HCT116 (cell line): ENCODE results near the gene SUSD4. TPM values are rescaled to one million over a fixed set of nuclear protein-coding genes. Genes with fewer than 3 reads are reported as not detected.
A peak's percentile ranks its signal among the peaks of the same experiment; 100 is the strongest.

Source experiments
- ATAC-seq: fragments of 200-7000 bp; cut with Tn5 transposase; 2 replicates; pipeline ENCODE4 v1.9.1; 2020; ENCODE audit warnings: mild to moderate bottlenecking, moderate library complexity
- BruUV-seq: library from RNA; stranded (reverse); fragments of 400-500 nt; replicated peaks from 2 replicates; lab custom pipeline; 2021; lab: Mats Ljungman, UMichigan
- CTCF ChIA-PET: fragments of 300-600 bp; sonication (Branson Sonifier 250); formaldehyde crosslinking; loops from one replicate; lab custom pipeline; 2021; ENCODE audit warnings: antibody characterized with exemption; lab: Charles Lee
- POLR2A ChIA-PET: fragments of 300-600, 350-600 bp; sonication (Branson Sonifier 250); formaldehyde crosslinking; loops from one replicate; lab custom pipeline; 2021; ENCODE audit warnings: antibody characterized with exemption; lab: Charles Lee
- RAD21 ChIA-PET, 2 experiments: fragments of 300-600 bp; sonication (Branson Sonifier 250); formaldehyde crosslinking; loops; one replicate each; lab custom pipeline; 2023; ENCODE audit warnings: low total read pairs in 2 of 2; ENCODE audit not compliant: uncharacterized antibody in 2 of 2, unreplicated experiment in 2 of 2, low non-redundant PET in 1 of 2; lab: Charles Lee
- DNase-seq: peaks from one replicate; pipeline ENCODE4 v3.0.0-alpha.2; 2010; ENCODE audit warnings: low read depth, low spot score
- H2AFZ ChIP-seq: fragments of 200-600 bp; shearing (Covaris generic), sonication (generic); 2 replicates; pipeline ENCODE4 v1.6.1; 2017; ENCODE audit warnings: low read depth, mixed run types, mixed read lengths, antibody characterized with exemption, low read length; ENCODE audit not compliant: poor library complexity, severe bottlenecking
- H3K27ac ChIP-seq: 2 replicates; pipeline ENCODE4 v1.5.1; 2012; ENCODE audit warnings: low read depth, low read length
- H3K27me3 ChIP-seq: fragments of 200-600 bp; sonication (generic); 2 replicates; pipeline ENCODE4 v1.6.1; 2016; ENCODE audit warnings: mixed run types, low read length, mixed read lengths; ENCODE audit not compliant: insufficient read depth
- H3K36me3 ChIP-seq, 2 experiments: fragments of 200-500 bp in 1 of 2; fragments of 200-600 bp in 1 of 2; sonication (Bioruptor generic) in 1 of 2; sonication (generic) in 1 of 2; 2 replicates each; pipeline versions ENCODE4 v1.5.1 to v1.6.1; 2014 to 2016; ENCODE audit warnings: low read length in 2 of 2, inconsistent platforms in 1 of 2, mixed read lengths in 1 of 2, mixed run types in 1 of 2; ENCODE audit not compliant: insufficient read depth in 2 of 2, control insufficient read depth in 1 of 2
- H3K4me1 ChIP-seq, 2 experiments: fragments of 200-600 bp in 1 of 2; sonication (generic) in 1 of 2; 2 replicates each; pipeline versions ENCODE4 v1.5.1 to v1.6.1; 2012 to 2017; ENCODE audit warnings: low read length in 2 of 2, inconsistent platforms in 1 of 2, mild to moderate bottlenecking in 1 of 2, mixed read lengths in 1 of 2, mixed run types in 1 of 2, moderate library complexity in 1 of 2; ENCODE audit not compliant: insufficient read depth in 2 of 2, control insufficient read depth in 1 of 2
- H3K4me2 ChIP-seq: fragments of 200-600 bp; sonication (generic); 2 replicates; pipeline ENCODE4 v1.6.1; 2017; ENCODE audit warnings: mixed run types, low read length, mixed read lengths
- H3K4me3 ChIP-seq, 2 experiments: fragments of 200-600 bp in 1 of 2; sonication (generic) in 1 of 2; replicated peaks in 1 of 2; 2 replicates each; pipeline ENCODE4 v1.5.1; 2011 to 2016; ENCODE audit warnings: low read length in 2 of 2, control low read depth in 1 of 2, low read depth in 1 of 2, mild to moderate bottlenecking in 1 of 2, mixed read lengths in 1 of 2, mixed run types in 1 of 2
- H3K79me2 ChIP-seq: fragments of 200-600 bp; sonication (generic); 2 replicates; pipeline ENCODE4 v1.6.1; 2017; ENCODE audit warnings: mild to moderate bottlenecking, mixed run types, low read length, moderate library complexity, mixed read lengths; ENCODE audit not compliant: insufficient read depth
- H3K9ac ChIP-seq: fragments of 200-600 bp; sonication (generic); 2 replicates; pipeline ENCODE4 v1.6.1; 2016; ENCODE audit warnings: low read length, mixed read lengths
- H3K9me2 ChIP-seq: fragments of 200-600 bp; sonication (generic), shearing (Covaris generic); 2 replicates; pipeline ENCODE4 v1.6.1; 2017; ENCODE audit warnings: mixed run types, mild to moderate bottlenecking, moderate library complexity; ENCODE audit not compliant: insufficient read depth
- H3K9me3 ChIP-seq, 2 experiments: fragments of 200-500 bp in 1 of 2; fragments of 200-600 bp in 1 of 2; sonication (Bioruptor generic) in 1 of 2; sonication (generic) in 1 of 2; 2 replicates each; pipeline ENCODE4 v1.6.1; 2014 to 2017; ENCODE audit warnings: low read length in 2 of 2, mixed read lengths in 2 of 2, inconsistent platforms in 1 of 2, low read depth in 1 of 2, mild to moderate bottlenecking in 1 of 2, mixed run types in 1 of 2, moderate library complexity in 1 of 2; ENCODE audit not compliant: control insufficient read depth in 1 of 2, insufficient read depth in 1 of 2
- H4K20me1 ChIP-seq: fragments of 200-600 bp; sonication (generic), shearing (Covaris generic); 2 replicates; pipeline ENCODE4 v1.6.1; 2017; ENCODE audit warnings: mixed run types, mild to moderate bottlenecking, moderate library complexity; ENCODE audit not compliant: insufficient read depth
- ATF3 ChIP-seq: IDR thresholded peaks from 2 replicates; pipeline ENCODE4 v1.6.1; 2012
- CBX3 ChIP-seq: IDR thresholded peaks from 2 replicates; pipeline ENCODE4 v1.6.1; 2012; ENCODE audit warnings: low read depth
- CEBPB ChIP-seq: IDR thresholded peaks from 2 replicates; pipeline ENCODE4 v1.6.1; 2012; ENCODE audit warnings: low read depth
- EGR1 ChIP-seq: IDR thresholded peaks from 2 replicates; pipeline ENCODE4 v1.6.1; 2012; ENCODE audit warnings: low read depth
- ELF1 ChIP-seq: IDR thresholded peaks from 2 replicates; pipeline ENCODE4 v1.6.1; 2012; ENCODE audit warnings: low read depth, borderline replicate concordance
- EZH2 ChIP-seq: fragments of 200-600 bp; sonication (generic); IDR thresholded peaks from 2 replicates; pipeline ENCODE4 v1.6.1; 2017; ENCODE audit warnings: antibody characterized with exemption, mixed run types
- EZH2phosphoT487 ChIP-seq: fragments of 200-600 bp; IDR thresholded peaks from 2 replicates; pipeline ENCODE4 v1.6.1; 2018; ENCODE audit warnings: antibody characterized with exemption, borderline replicate concordance
- FOSL1 ChIP-seq: IDR thresholded peaks from 2 replicates; pipeline ENCODE4 v1.6.1; 2012; ENCODE audit warnings: low read depth
- JUND ChIP-seq: IDR thresholded peaks from 2 replicates; pipeline ENCODE4 v1.6.1; 2012
- POLR2A ChIP-seq: IDR thresholded peaks from 2 replicates; pipeline ENCODE4 v1.7.0; 2011; ENCODE audit warnings: borderline replicate concordance; ENCODE audit not compliant: insufficient read depth, insufficient read length; ENCODE audit errors: extremely low read depth
- RAD21 ChIP-seq: IDR thresholded peaks from 2 replicates; pipeline ENCODE4 v1.6.1; 2012; ENCODE audit warnings: low read depth, mild to moderate bottlenecking
- REST ChIP-seq: IDR thresholded peaks from 2 replicates; pipeline ENCODE4 v1.6.1; 2012; ENCODE audit warnings: low read depth
- SIN3A ChIP-seq: IDR thresholded peaks from 2 replicates; pipeline ENCODE4 v1.6.1; 2012; ENCODE audit warnings: low read depth
- SP1 ChIP-seq: IDR thresholded peaks from 2 replicates; pipeline ENCODE4 v1.6.1; 2012; ENCODE audit warnings: low read depth
- TCF7L2 ChIP-seq: IDR thresholded peaks from 2 replicates; pipeline ENCODE4 v1.7.0; 2011; ENCODE audit warnings: borderline replicate concordance, inconsistent platforms; ENCODE audit not compliant: insufficient read depth, insufficient read length; ENCODE audit errors: extremely low read depth
- YY1 ChIP-seq: IDR thresholded peaks from 2 replicates; pipeline ENCODE4 v1.6.1; 2011; ENCODE audit warnings: low read length, low read depth, moderate library complexity, mild to moderate bottlenecking; ENCODE audit not compliant: insufficient replicate concordance; ENCODE audit errors: extremely low read depth
- ZBTB33 ChIP-seq: IDR thresholded peaks from 2 replicates; pipeline ENCODE4 v1.6.1; 2011; ENCODE audit warnings: mild to moderate bottlenecking, low read length, moderate library complexity; ENCODE audit not compliant: insufficient replicate concordance; ENCODE audit errors: extremely low read depth
- ZFX ChIP-seq: fragments of 450-650 bp; IDR thresholded peaks from 2 replicates; pipeline ENCODE4 v1.6.1; 2017
- ZNF274 ChIP-seq: fragments of 200-500 bp; sonication (Bioruptor generic); IDR thresholded peaks from 2 replicates; pipeline ENCODE4 v1.6.1; 2014; ENCODE audit warnings: mild to moderate bottlenecking, low read depth, low read length, inconsistent platforms
- intact Hi-C: fragments of 100-400 bp; cut with micrococcal nuclease; formaldehyde crosslinking; loops from 2 replicates; pipeline ENCODE4 v1.10.0; 2022
- total RNA-seq: library from RNA; stranded (reverse); gene quantifications from one replicate; pipeline ENCODE4 v1.2.1, GENCODE V29; 2021; ENCODE audit not compliant: unreplicated experiment

Gene SUSD4
- total RNA-seq, 1 experiment from 2014 or later, result 0.59 TPM

GRCh38 chr1:223363057-223363855 is 720 bp downstream of the SUSD4 start:
- Histone ChIP-seq H3K9me2 (no peaks in the 10 kb centered on the region), H3K9ac (no peak overlapping the region), H3K4me2 (peak overlapping the region; percentile 63), H3K4me1 (no peaks in the 10 kb centered on the region), H3K27me3 (peaks cover 18% of the 10 kb centered on the region; the same call in 1 of the 2 replicates), H3K4me3 (peak overlapping the region; percentile 21 to 43), H3K27ac (no peak overlapping the region), H2AFZ (no peak overlapping the region), H3K36me3 (no peaks in the 10 kb centered on the region), H3K9me3 (no peaks in the 10 kb centered on the region), H4K20me1 (no peaks in the 10 kb centered on the region), H3K79me2 (no peaks in the 10 kb centered on the region)
- no peak for ATAC-seq
- CTCF ChIA-PET, result interaction anchor here (1.6 kb wide), 1 partner anchor 15 kb away, joined by 3 read pairs; no protein-coding TSS in a partner anchor
- TF ChIP-seq ZNF274 (no peak), POLR2A (no peak), SP1 (no peak), EZH2 (no peak), YY1 (no peak), CEBPB (no peak), CBX3 (no peak), REST (no peak), SIN3A (no peak), EZH2phosphoT487 (no peak), EGR1 (no peak), FOSL1 (no peak), RAD21 (no peak), JUND (no peak), ZBTB33 (no peak), ZFX (no peak), ATF3 (no peak), ELF1 (no peak), TCF7L2 (no peak)
- intact Hi-C loops, result no loop called here
- POLR2A ChIA-PET, result no interaction called here
- BruUV-seq, result no TSS peak
- RAD21 ChIA-PET, result no interaction called here
- DNase-seq, result no peak
